Endothelial cell of umbilical vein (primary cell): ENCODE data around the gene TXK. TPM values are rescaled to one million over a fixed set of nuclear protein-coding genes. Genes with fewer than 3 reads are reported as not detected.

ENCODE experiments used
- BruUV-seq: library from RNA; stranded (reverse); fragments of 400-500 nt; replicated peaks from 2 replicates; lab custom pipeline; 2021; lab: Mats Ljungman, UMichigan
- CTCF ChIA-PET: fragments of 300-600, 350-600 bp; sonication (Branson Sonifier 250); formaldehyde crosslinking; loops from one replicate; lab custom pipeline; 2021; ENCODE audit warnings: antibody characterized with exemption, inconsistent platforms; lab: Charles Lee
- POLR2A ChIA-PET: fragments of 300-600, 350-600 bp; sonication (Branson Sonifier 250); formaldehyde crosslinking; loops from one replicate; lab custom pipeline; 2021; ENCODE audit warnings: antibody characterized with exemption, inconsistent platforms; lab: Charles Lee
- DNase-seq: peaks from one replicate; pipeline ENCODE4 v3.0.0-alpha.2; 2011; ENCODE audit warnings: low read depth, low spot score
- FAIRE-seq: peaks from 2 replicates; lab custom pipeline; 2011; peaks lifted over from hg19 to GRCh38; lab: Jason Lieb, UNC
- H2AFZ ChIP-seq: 2 replicates; pipeline ENCODE4 v1.6.0; 2012; ENCODE audit warnings: low read depth, low read length, control low read depth, inconsistent platforms
- H3K27ac ChIP-seq: 2 replicates; pipeline ENCODE4 v1.5.1; 2011; ENCODE audit warnings: low read depth, mild to moderate bottlenecking, control low read depth, low read length, moderate library complexity; ENCODE audit not compliant: insufficient read depth
- H3K27me3 ChIP-seq, 2 experiments: 2 replicates each; pipeline versions ENCODE4 v1.6.0 to v1.6.1; 2011; ENCODE audit warnings: low read length in 2 of 2, mixed read lengths in 1 of 2; ENCODE audit not compliant: control insufficient read depth in 2 of 2, insufficient read depth in 2 of 2
- H3K36me3 ChIP-seq, 2 experiments: 2 replicates in 1 of 2; 3 replicates in 1 of 2; pipeline ENCODE4 v1.5.1; 2011; ENCODE audit warnings: low read length in 2 of 2, mild to moderate bottlenecking in 1 of 2, moderate library complexity in 1 of 2; ENCODE audit not compliant: control insufficient read depth in 2 of 2, insufficient read depth in 2 of 2; ENCODE audit errors: extremely low read depth in 1 of 2
- H3K4me1 ChIP-seq: 3 replicates; pipeline ENCODE4 v1.5.1; 2011; ENCODE audit warnings: mild to moderate bottlenecking, low read length; ENCODE audit not compliant: control insufficient read depth, insufficient read depth; ENCODE audit errors: extremely low read depth
- H3K4me2 ChIP-seq: 2 replicates; pipeline ENCODE4 v1.6.1; 2011; ENCODE audit warnings: low read length, control low read depth, mixed read lengths; ENCODE audit not compliant: insufficient read depth
- H3K4me3 ChIP-seq, 3 experiments: fragments of 200-600 bp in 1 of 3; sonication (generic), shearing (Covaris generic) in 1 of 3; replicated peaks in 1 of 3; 2 replicates each; pipeline ENCODE4 v1.5.1; 2011 to 2016; ENCODE audit warnings: control low read depth in 3 of 3, low read length in 3 of 3, mild to moderate bottlenecking in 2 of 3, inconsistent platforms in 1 of 3, low read depth in 1 of 3, moderate library complexity in 1 of 3; ENCODE audit not compliant: insufficient read depth in 1 of 3
- H3K79me2 ChIP-seq: 2 replicates; pipeline ENCODE4 v1.6.0; 2012; ENCODE audit warnings: low read length, inconsistent platforms; ENCODE audit not compliant: control insufficient read depth, insufficient read depth
- H3K9ac ChIP-seq: replicated peaks from 2 replicates; pipeline ENCODE3; 2011; ENCODE audit warnings: low read length, control low read depth; ENCODE audit not compliant: insufficient read depth; ENCODE audit errors: extremely low read depth
- H3K9me1 ChIP-seq: replicated peaks from 3 replicates; pipeline ENCODE4 v1.6.0; 2011; ENCODE audit warnings: mild to moderate bottlenecking, low read length; ENCODE audit not compliant: control insufficient read depth, insufficient read depth; ENCODE audit errors: extremely low read depth
- H3K9me3 ChIP-seq: replicated peaks from 2 replicates; pipeline ENCODE4 v1.5.1; 2012; ENCODE audit warnings: low read length, inconsistent platforms; ENCODE audit not compliant: control insufficient read depth, insufficient read depth
- H4K20me1 ChIP-seq: replicated peaks from 2 replicates; pipeline ENCODE3; 2011; ENCODE audit warnings: mild to moderate bottlenecking, low read length; ENCODE audit not compliant: control insufficient read depth, insufficient read depth; ENCODE audit errors: extremely low read depth
- CTCF ChIP-seq, 2 donors: IDR thresholded peaks; 1 replicate in 1 of 2; 2 replicates in 1 of 2; pipeline ENCODE4 v1.5.1; 2011; ENCODE audit warnings: low read length in 2 of 2, mild to moderate bottlenecking in 2 of 2, moderate library complexity in 2 of 2, control low read depth in 1 of 2, inconsistent platforms in 1 of 2, low read depth in 1 of 2; ENCODE audit not compliant: insufficient read depth in 1 of 2; ENCODE audit errors: extremely low read depth in 1 of 2
- EZH2 ChIP-seq: IDR thresholded peaks from 2 replicates; pipeline ENCODE4 v1.6.1; 2012; ENCODE audit warnings: borderline replicate concordance, low read depth, mild to moderate bottlenecking, moderate library complexity, low read length, inconsistent platforms; ENCODE audit not compliant: severe bottlenecking
- FOS ChIP-seq: IDR thresholded peaks from 2 replicates; pipeline ENCODE4 v1.6.1; 2011; ENCODE audit warnings: mild to moderate bottlenecking, low read length, moderate library complexity, borderline replicate concordance; ENCODE audit not compliant: insufficient read depth
- GATA2 ChIP-seq: IDR thresholded peaks from 2 replicates; pipeline ENCODE4 v1.7.0; 2011; ENCODE audit warnings: low read depth, mild to moderate bottlenecking, moderate library complexity, mixed read lengths, low read length; ENCODE audit not compliant: insufficient read length, insufficient read depth
- JUN ChIP-seq: IDR thresholded peaks from 2 replicates; pipeline ENCODE4 v1.6.1; 2011; ENCODE audit warnings: borderline replicate concordance, low read depth; ENCODE audit not compliant: insufficient read length, insufficient read depth
- MAX ChIP-seq: IDR thresholded peaks from 2 replicates; pipeline ENCODE4 v1.6.1; 2011; ENCODE audit not compliant: insufficient read depth, insufficient read length
- MYC ChIP-seq: IDR thresholded peaks from one replicate; pipeline ENCODE4 v1.6.1; 2011; ENCODE audit warnings: mild to moderate bottlenecking, low read depth, low read length
- POLR2A ChIP-seq: IDR thresholded peaks from 2 replicates; pipeline ENCODE4 v1.6.1; 2012; ENCODE audit warnings: low read depth, mild to moderate bottlenecking, control low read depth, low read length
- POLR2AphosphoS5 ChIP-seq: IDR thresholded peaks from 2 replicates; pipeline ENCODE4 v1.6.1; 2012; ENCODE audit warnings: low read depth, mild to moderate bottlenecking, control low read depth, low read length, moderate library complexity; ENCODE audit not compliant: insufficient read depth
- dilution Hi-C: fragments of 300-500 bp; cut with MboI; formaldehyde crosslinking; loops from one replicate; pipeline ENCODE4 v1.15.0; 2019; ENCODE audit warnings: low sequenced_read_pairs; ENCODE audit not compliant: extremely low pct_ligation_motif_present
- intact Hi-C: fragments of 100-400 bp; cut with micrococcal nuclease; formaldehyde crosslinking; loops from one replicate; pipeline ENCODE4 v1.10.0; 2022
- polyA plus RNA-seq, 4 experiments: library from polyadenylated mRNA; depleted of rRNA in 3 of 4; stranded (reverse) in 3 of 4; unstranded in 1 of 4; fragments of >200 nt; gene quantifications; 2 replicates each; pipeline versions ENCODE4 v1.2.1 to v1.2.3, GENCODE V29; 2011 to 2012; ENCODE audit warnings: missing spikeins in 1 of 4
- total RNA-seq: library from RNA; stranded (reverse); gene quantifications from 2 replicates; pipeline ENCODE4 v1.2.3, GENCODE V29; 2021

TXK gene
- total and polyA plus RNA-seq, 2 donors (not counting 3 experiments of a cell fraction or from before 2014, with no cell fraction given) = 0.26 to 0.97 TPM

GRCh38 chr4:48153791-48154550 lies 19.9 kb upstream of the TXK start:
- dilution Hi-C loops = no loop called here
- H3K9me1 ChIP-seq = no peaks in the 10 kb centered on the region
- no peaks in the 10 kb centered on the region for H3K79me2 ChIP-seq
- no peak overlapping the region for H3K4me3 ChIP-seq
- no peak overlapping the region for H3K9ac ChIP-seq
- H3K36me3 ChIP-seq = no peaks in the 10 kb centered on the region
- intact Hi-C loops = no loop called here
- no peak overlapping the region for H3K4me2 ChIP-seq
- TF ChIP-seq FOS (no peak), CTCF (IDR thresholded peaks at IDR 0.05; ENCODE audit: extremely low read depth in 1 of 2, insufficient read depth in 1 of 2, low read depth in 1 of 2, low read length in 2 of 2) (no peak), EZH2 (no peak), JUN (no peak), POLR2AphosphoS5 (no peak), MYC (no peak), GATA2 (no peak), POLR2A (no peak), MAX (no peak)
- no peaks in the 10 kb centered on the region for H4K20me1 ChIP-seq
- BruUV-seq = no TSS peak
- POLR2A ChIA-PET = no interaction called here
- CTCF ChIA-PET = no interaction called here
- DNase-seq = no peak
- H2AFZ ChIP-seq = no peak overlapping the region
- no peak overlapping the region for H3K27ac ChIP-seq
- FAIRE-seq = no peak
- no peaks in the 10 kb centered on the region for H3K4me1 ChIP-seq
- peaks cover 0 to 4% of the 10 kb centered on the region in 2 experiments for H3K27me3 ChIP-seq
- no peaks in the 10 kb centered on the region for H3K9me3 ChIP-seq
